Vagina (tissue), 2 donors: ENCODE results near the gene PMEPA1. TPM values are rescaled to one million over a fixed set of nuclear protein-coding genes. Genes with fewer than 3 reads are reported as not detected.

Source experiments
- DNase-seq, 2 donors: peaks; one replicate each; pipeline ENCODE4 v3.0.0-alpha.2; 2017; ENCODE audit errors: extremely low spot score in 2 of 2
- H3K27ac ChIP-seq: fragments of 200-600 bp; sonication (generic); one replicate; pipeline ENCODE4 v1.5.1; 2019
- H3K27me3 ChIP-seq: fragments of 200-600 bp; sonication (generic); one replicate; pipeline ENCODE4 v1.5.1; 2019
- H3K36me3 ChIP-seq, 2 donors: fragments of 200-600 bp; sonication (generic); one replicate each; pipeline ENCODE4 v1.5.1; 2017 to 2019
- H3K4me1 ChIP-seq: fragments of 200-600 bp; sonication (generic); one replicate; pipeline ENCODE4 v1.5.1; 2019
- H3K4me3 ChIP-seq, 2 donors: fragments of 200-600 bp; sonication (generic); 1 replicate in 1 of 2; 2 replicates in 1 of 2; pipeline ENCODE4 v1.5.1; 2016 to 2019
- H3K9me3 ChIP-seq: fragments of 200-600 bp; sonication (generic); one replicate; pipeline ENCODE4 v1.5.1; 2019
- CTCF ChIP-seq, 3 experiments: fragments of 450-650 bp in 2 of 3; fragments of 200-600 bp in 1 of 3; sonication (generic) in 1 of 3; IDR thresholded peaks; one replicate each; pipeline ENCODE4 v1.5.1; 2017 to 2019; ENCODE audit warnings: antibody characterized with exemption in 3 of 3, mild to moderate bottlenecking in 2 of 3, moderate library complexity in 2 of 3
- POLR2A ChIP-seq, 2 donors: fragments of 450-650 bp; IDR thresholded peaks; one replicate each; pipeline ENCODE4 v1.6.1; 2017; ENCODE audit warnings: antibody characterized with exemption in 2 of 2, mild to moderate bottlenecking in 2 of 2, moderate library complexity in 2 of 2
- POLR2AphosphoS5 ChIP-seq, 2 donors: sonication (generic); formaldehyde crosslinking; IDR thresholded peaks; one replicate each; pipeline ENCODE4 v1.9.0; 2017; ENCODE audit warnings: antibody characterized with exemption in 2 of 2, mild to moderate bottlenecking in 2 of 2, low read depth in 1 of 2; ENCODE audit not compliant: insufficient read depth in 1 of 2
- intact Hi-C: fragments of 100-400 bp; cut with DNase I; formaldehyde crosslinking; loops from one replicate; pipeline ENCODE4 v1.15.1; 2023
- total RNA-seq: library from RNA; depleted of rRNA; stranded (reverse); fragments of >200 nt; gene quantifications from one replicate; pipeline ENCODE4 v1.2.3, GENCODE V29; 2016

PMEPA1 gene
- total RNA-seq, 1 donor from 2014 or later = 11.3 TPM

DNA sequence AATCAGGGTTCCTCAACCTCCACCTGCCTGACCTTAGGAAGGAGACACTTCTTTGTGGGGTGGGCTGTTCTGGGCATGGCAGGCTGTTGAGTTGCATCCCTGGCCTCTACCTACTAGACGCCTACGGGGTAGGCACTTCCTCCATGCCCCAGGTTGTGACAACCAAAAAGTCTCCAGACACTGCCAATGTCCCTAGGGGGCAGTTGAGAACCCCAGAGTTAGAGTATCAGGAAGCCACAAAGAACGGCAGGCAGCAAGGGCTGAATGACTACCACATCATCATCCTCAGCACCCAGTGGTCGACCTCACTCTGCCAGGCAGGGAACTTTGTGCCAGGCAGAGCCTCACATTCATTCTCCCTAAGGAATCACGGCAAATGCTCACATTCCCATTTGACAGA, 21.5 kb downstream of the PMEPA1 start:
- H3K27me3 ChIP-seq = no peaks in the 10 kb centered on the region
- no peaks in the 10 kb centered on the region for H3K9me3 ChIP-seq
- DNase-seq = no peak
- peaks cover 97% of the 10 kb centered on the region for H3K4me1 ChIP-seq
- H3K4me3 ChIP-seq = no peak overlapping the region
- no peaks in the 10 kb centered on the region for H3K36me3 ChIP-seq
- intact Hi-C loops = no loop called here
- TF ChIP-seq POLR2AphosphoS5 (IDR thresholded peaks at IDR 0.05; ENCODE audit: insufficient read depth in 1 of 2, low read depth in 1 of 2) (no peak), POLR2A (IDR thresholded peaks at IDR 0.05) (no peak), CTCF (IDR thresholded peaks at IDR 0.05) (no peak)
- H3K27ac ChIP-seq = peak overlapping the region; percentile 24

DNA sequence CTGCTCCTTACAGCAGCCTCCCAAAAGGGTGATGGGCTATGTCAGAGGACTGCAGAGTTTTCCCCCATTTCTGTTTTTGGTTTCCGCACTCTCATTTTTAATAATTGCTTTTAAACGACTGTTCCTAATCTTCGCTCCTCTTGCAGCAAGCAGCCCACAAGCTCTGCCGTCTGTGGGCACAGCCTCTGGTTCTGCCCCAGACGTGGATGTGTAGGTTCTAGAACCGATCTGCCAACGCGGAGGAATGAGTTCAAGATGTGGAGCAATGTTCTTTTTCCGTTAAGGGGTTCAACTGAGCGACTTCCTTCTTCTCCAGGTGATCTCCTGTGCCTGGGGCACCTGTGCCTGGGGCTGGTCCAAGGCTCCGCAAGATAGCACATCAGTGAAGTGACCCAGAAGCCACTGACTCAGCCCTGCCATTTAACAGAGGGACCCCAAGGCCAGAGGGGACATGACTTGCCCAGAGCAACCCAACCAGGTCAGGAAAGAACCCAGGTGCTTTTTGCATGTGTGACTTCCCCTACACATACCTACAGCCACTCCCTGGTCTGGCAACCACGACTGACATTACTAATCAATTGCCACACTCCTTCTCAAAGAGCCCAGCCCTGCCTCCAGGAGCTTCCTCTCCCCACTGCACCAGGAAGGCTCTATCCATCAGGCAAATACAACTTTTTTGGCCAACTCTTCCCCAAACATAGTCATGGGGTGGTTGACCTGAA, 22.7 kb downstream of the PMEPA1 start:
- H3K4me3 ChIP-seq = no peak overlapping the region
- no peak for DNase-seq
- no peak for TF ChIP-seq CTCF (IDR thresholded peaks at IDR 0.05)
- TF ChIP-seq POLR2AphosphoS5 (IDR thresholded peaks at IDR 0.05; ENCODE audit: insufficient read depth in 1 of 2, low read depth in 1 of 2) = no peak
- TF ChIP-seq POLR2A (IDR thresholded peaks at IDR 0.05) = no peak
- intact Hi-C loops = no loop called here
- H3K36me3 ChIP-seq = no peaks in the 10 kb centered on the region
- H3K9me3 ChIP-seq = no peaks in the 10 kb centered on the region
- no peaks in the 10 kb centered on the region for H3K27me3 ChIP-seq
- peak overlapping the region; percentile 70 for H3K27ac ChIP-seq
- H3K4me1 ChIP-seq = peaks cover 96% of the 10 kb centered on the region

DNA sequence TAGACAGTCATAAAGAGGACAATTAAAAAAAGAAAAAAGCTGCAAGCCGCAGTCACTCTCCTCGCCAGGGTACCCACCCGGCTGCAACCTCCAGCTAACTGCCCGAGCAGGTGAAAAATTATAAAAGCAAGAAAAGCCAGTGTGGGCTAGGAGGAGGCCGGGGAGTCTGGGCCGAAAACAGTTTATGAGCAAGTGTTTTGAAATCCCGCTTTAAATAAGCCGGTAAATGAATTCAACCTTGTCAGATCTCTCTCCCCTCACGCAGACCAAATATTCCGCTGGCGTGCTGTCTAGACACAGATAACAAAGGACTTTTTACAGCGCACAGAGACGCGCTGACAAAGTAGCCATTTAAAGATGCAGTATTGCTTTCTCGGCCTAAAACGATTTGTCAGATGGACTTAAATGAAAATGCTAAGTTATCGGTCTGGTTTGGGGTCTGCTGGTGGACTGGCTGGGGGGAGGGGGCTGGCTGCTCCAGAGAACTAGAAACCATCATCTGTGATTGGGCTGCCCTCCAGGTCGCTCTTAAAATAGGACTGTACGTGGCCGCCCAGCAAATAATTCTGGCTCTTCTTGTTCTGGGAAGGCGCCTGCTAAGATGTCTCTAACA, 24.6 kb downstream of the PMEPA1 start:
- no peaks in the 10 kb centered on the region for H3K27me3 ChIP-seq
- peak overlapping the region; percentile 70 for H3K27ac ChIP-seq
- peak overlapping the region in 1 of 2 donors; percentile 8 for H3K4me3 ChIP-seq
- DNase-seq = no peak
- TF ChIP-seq CTCF (IDR thresholded peaks at IDR 0.05) (no peak), POLR2A (IDR thresholded peaks at IDR 0.05) (no peak), POLR2AphosphoS5 (IDR thresholded peaks at IDR 0.05; ENCODE audit: insufficient read depth in 1 of 2, low read depth in 1 of 2) (no peak)
- intact Hi-C loops = no loop called here
- H3K9me3 ChIP-seq = no peaks in the 10 kb centered on the region
- H3K36me3 ChIP-seq = no peaks in the 10 kb centered on the region
- H3K4me1 ChIP-seq = peaks cover 95% of the 10 kb centered on the region

- no peak for TF ChIP-seq POLR2AphosphoS5 (IDR thresholded peaks at IDR 0.05; ENCODE audit: insufficient read depth in 1 of 2, low read depth in 1 of 2)
- TF ChIP-seq CTCF (IDR thresholded peaks at IDR 0.05) = no peak
- no peak for TF ChIP-seq POLR2A (IDR thresholded peaks at IDR 0.05)
- Histone ChIP-seq H3K27me3 (no peaks in the 10 kb centered on the region), H3K27ac (peak overlapping the region; percentile 70), H3K9me3 (no peaks in the 10 kb centered on the region), H3K36me3 (no peaks in the 10 kb centered on the region), H3K4me3 (no peak overlapping the region), H3K4me1 (peaks cover 94% of the 10 kb centered on the region)
- DNase-seq = no peak
- intact Hi-C loops = no loop called here
These were observed 25.0 kb downstream of the PMEPA1 start for GRCh38 chr20:57684808-57685140.
